OCI-LY7 (cell line): Measurements from ENCODE around the gene UNC13A.

Experiments used
- EZH2phosphoT487 ChIP-seq: fragments of 200-600 bp; sonication (generic); IDR thresholded peaks from 2 replicates; pipeline ENCODE4 v1.6.1; 2018; ENCODE audit warnings: low read depth, borderline replicate concordance, mild to moderate bottlenecking, mixed run types, antibody characterized with exemption, low read length, moderate library complexity, mixed read lengths
- TF ChIP-seq, protein P1 (sequence below): fragments of 200-600 bp; sonication (generic); conservative IDR thresholded peaks from 2 replicates; pipeline ENCODE4 v1.5.1; 2014; ENCODE audit warnings: mild to moderate bottlenecking, antibody characterized with exemption, low read length, moderate library complexity, mixed read lengths

- TF ChIP-seq, protein P1, sequence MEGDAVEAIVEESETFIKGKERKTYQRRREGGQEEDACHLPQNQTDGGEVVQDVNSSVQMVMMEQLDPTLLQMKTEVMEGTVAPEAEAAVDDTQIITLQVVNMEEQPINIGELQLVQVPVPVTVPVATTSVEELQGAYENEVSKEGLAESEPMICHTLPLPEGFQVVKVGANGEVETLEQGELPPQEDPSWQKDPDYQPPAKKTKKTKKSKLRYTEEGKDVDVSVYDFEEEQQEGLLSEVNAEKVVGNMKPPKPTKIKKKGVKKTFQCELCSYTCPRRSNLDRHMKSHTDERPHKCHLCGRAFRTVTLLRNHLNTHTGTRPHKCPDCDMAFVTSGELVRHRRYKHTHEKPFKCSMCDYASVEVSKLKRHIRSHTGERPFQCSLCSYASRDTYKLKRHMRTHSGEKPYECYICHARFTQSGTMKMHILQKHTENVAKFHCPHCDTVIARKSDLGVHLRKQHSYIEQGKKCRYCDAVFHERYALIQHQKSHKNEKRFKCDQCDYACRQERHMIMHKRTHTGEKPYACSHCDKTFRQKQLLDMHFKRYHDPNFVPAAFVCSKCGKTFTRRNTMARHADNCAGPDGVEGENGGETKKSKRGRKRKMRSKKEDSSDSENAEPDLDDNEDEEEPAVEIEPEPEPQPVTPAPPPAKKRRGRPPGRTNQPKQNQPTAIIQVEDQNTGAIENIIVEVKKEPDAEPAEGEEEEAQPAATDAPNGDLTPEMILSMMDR: no peak
- no peak for TF ChIP-seq EZH2phosphoT487
Observed at GRCh38 chr19:17562097-17562496, 126.1 kb downstream of the UNC13A start.
